Eye (tissue), 1 donor: Measurements from ENCODE around the gene IMPDH1.
"Not testable (repeated sequence)": the region's sequence is repeated elsewhere in the genome, so short reads cannot be mapped to it uniquely, and the experiment has no call there.

ENCODE experiments used
- DNase-seq: peaks from one replicate; pipeline ENCODE4 v3.0.0-alpha.2; 2015

IMPDH1 gene

DNA sequence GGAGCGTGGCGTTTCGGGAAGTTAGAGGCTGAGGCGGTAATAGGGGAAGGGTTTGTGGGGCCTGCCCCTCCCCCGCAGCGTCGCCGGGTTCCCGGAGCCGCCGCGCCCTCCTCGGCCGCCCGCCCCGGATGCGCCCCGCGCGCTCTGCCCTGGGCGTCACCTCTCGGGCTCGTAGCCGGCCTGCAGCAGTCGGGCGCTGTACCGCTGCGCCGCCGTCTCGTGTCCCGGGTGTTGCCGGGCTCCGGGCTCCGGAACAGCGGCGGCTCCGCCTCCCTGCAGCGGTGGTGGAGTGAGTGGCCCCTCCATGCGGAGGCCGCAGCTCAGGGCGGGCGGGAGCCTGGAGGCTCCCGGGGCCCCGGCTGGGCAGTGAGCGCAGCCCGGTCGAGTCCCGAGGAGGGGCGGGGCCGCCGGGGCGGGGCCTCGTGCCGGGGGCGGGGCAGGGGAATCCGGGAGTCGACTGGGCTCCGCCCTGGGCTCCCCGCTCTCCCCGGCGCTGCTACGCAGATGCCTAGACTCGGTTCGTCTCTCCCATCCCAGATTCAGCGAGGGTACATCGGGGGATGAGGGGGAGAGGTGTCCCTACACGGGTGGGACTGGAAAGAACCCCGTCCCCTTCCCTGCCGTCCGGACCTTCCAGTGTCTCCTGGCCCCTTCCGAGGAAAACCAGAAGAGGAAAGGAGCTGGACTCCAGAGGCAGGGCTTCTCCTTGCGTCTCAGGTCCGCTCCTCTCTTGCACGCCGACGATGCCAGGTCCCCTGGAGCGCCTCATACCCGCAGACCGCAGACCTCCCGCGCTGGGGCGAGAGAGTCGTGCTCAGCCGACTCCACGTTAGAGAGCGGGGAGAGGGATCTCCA lies at the start of gene IMPDH1:
Gene IMPDH1, minus strand, starts transcription at position 387 of the 855 bp plus-strand sequence. Its CDS starts 81 bp downstream, at position 306.
- peak; percentile 90 for DNase-seq

DNA sequence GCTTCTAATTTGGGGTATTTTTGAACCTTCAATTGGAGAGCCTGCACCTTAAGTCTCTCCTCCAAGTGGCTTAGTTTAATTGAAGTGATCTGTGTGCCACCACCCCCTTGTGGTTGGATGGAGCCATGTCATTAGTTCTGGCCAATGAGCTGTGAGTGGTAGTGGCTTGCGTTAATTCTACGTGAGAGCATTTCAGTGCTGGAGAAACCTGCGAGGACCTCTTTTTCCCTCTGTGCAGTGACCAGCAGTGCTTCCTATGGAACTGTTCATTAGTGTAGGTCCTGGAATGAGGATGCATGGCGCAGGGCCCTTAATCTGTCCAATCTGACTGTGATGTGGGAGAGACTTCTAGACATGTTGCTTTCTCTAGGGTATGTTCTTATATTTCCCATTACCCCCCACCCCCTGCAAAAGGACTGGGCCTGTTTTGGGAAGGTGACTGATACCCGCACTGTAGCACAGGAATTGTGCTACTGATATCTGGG lies 49.7 kb upstream of the IMPDH1 start:
- DNase-seq, result peak; percentile 85

DNA sequence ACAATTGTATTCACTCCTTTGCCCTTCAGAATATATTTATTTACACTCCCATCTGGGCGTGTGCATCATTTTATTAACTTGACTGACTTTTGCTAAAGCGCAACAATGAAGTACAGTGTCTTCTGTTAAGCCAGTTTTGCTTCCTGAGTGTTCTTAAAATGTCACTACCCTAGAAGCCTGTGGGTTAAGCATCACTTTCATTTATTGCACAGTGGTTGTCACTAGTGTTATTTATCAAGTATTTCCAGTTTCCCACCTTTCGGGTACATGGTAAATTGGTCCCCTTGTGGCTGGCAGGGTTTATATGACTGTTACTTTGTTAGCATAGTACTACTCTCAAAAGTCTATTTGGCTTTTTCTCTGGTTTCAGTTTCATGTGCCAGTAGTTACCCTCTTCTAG lies 49.2 kb upstream of the IMPDH1 start:
- DNase-seq, result peak; percentile 12

DNA sequence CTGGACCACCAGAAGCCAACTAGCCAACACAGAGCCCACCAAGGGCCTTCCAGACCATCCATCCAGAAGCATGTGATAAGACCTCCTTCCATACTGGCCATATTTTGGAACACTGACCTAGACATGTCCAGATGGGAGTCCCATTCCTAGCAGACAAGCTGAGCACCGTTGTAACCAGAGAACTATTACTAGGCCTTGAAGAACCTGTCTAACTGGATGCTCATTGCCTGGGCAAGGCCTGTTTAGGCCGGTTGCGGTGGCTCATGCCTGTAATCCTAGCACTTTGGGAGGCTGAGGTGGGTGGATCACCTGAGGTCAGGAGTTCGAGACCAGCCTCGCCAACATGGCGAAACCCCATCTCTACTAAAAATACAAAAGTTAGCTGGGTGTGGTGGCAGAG lies 47.6 kb upstream of the IMPDH1 start:
- DNase-seq, result not testable (repeated sequence)

DNA sequence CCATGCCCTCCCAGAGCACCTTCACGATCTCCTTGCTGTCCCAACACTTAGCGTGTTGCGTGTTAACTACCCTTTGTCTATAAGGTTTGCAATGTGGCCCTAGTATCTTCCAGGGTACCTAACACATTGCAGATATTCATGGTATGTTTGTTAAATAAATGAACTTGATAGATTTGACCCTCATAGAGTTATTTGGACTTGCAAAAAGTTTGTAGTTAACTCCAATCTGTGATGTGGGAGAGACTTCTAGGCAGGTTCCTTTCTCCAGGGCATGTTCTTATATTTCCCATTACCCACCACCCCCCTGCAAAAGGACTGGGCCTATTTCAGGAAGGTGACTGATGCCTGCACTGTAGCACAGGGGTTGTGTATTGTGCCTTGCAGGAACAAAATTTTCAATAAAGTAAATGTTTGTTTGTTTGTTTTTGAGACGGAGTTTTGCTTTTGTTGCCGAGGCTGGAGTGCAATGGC lies 46.5 kb upstream of the IMPDH1 start:
- DNase-seq, result no peak

DNA sequence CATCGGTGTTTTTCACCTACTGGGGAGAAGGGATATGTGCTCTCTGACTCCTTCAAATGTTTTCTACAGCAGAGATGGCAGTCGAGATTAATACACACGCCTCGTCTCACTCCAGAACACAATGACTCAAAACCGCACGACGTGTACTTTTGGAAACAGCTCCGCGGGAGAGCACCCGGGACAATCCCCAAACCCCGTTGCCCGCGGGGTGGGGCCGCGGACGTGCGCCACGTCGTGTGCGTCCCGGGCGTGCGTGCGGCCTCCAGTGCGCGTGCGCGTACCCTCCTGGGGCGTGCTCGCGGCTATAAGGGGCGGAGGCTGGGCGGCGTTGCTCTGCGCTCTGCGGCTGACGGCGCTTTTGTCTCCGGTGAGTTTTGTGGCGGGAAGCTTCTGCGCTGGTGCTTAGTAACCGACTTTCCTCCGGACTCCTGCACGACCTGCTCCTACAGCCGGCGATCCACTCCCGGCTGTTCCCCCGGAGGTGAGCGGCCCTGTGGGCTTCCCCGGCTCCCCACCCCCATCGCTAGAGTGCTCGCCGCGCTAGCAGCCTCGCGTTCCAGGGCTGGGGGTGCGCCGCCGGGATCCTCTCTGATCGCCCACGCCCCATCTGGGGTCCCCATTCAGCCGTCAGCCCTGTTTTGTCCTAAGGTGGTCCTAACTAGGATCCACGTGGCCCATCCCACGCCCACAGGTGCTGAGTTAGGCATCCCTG lies 45.9 kb upstream of the IMPDH1 start, which contains the start of gene HILPDA:
Gene HILPDA, plus strand, starts transcription at position 336 of the 712 bp plus-strand sequence. CDS start 1,391 bp downstream, outside the sequence.
- DNase-seq, result peak; percentile 96

DNA sequence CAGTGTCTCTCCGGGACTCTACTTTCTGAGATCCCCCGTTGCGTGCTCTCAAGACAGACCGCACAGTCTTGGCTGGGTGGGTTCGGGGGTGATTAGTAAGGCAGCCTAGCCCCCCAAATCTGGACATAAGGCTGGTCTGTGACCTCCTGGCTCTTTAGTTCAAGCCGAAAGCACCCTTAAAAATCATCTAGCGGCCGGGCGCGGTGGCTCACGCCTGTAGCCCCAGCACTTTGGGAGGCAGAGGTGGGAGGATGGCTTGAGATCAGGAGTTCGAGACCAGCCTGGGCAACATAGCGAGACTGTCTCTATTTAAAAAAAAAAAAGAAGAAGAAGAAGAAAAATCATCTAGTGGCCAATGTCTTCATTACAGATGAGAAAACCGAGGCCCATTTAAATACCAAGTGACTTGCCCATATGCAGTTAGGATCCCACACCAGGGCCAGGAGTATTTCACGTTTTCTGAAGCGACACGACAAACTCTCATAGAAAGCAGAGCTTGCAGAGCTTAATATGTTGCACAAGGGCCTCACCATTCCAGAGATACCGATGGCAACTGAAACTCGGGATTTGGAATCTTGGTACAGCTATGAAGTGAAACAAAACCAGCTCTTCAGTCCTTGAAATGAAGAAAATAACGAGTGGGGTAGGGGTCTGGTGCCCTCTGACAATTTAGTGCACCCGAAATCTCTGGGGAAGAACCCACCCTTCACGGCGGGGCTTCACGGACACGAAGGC lies 45.2 kb upstream of the IMPDH1 start:
- no peak for DNase-seq

DNA sequence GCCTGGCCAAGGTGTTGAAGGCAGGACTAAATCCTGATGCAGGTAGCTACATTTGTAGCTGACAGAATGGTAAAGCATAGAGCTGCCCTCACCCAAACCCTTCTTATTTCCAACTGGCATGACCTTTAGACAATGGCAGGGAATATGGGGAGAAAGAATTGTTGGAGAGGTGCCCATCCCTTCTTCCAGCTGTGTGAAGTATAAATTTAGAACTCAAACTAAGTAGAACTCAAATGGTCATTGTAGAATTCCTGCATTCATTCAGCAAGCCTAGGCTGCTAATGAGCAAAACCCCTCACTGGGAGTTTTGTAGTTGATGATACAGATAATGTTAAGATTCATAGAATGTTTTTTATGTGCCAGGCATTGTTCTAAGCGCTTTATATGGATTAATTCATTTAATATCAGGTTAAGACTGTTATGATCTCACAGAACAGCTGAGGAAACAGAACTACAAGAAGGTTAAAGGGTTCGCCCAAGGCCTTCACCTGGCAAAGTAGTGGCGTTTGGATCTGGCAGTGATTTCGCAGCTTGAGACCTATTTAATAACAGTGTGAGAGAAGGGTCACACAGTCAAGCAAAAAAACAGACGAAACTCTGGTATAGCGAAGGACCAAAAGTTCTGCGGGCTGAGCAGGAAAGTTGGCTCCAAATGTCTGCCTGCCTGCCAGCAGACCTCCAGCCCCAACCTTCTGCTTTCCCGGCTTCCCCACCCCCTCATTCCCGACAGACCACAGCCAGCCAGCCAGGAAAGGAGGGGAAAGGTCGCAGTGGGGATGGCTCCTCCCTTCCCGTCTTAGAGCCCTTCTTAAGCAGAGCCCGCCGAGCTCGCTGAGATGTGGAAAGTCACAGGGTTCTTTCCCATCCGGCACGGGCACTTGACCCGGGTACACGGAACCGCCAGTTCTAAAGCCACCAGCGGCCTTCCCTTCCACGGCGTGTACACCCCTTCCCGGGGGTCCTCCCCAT lies 44.3 kb upstream of the IMPDH1 start:
- DNase-seq, result peak; percentile 92

DNA sequence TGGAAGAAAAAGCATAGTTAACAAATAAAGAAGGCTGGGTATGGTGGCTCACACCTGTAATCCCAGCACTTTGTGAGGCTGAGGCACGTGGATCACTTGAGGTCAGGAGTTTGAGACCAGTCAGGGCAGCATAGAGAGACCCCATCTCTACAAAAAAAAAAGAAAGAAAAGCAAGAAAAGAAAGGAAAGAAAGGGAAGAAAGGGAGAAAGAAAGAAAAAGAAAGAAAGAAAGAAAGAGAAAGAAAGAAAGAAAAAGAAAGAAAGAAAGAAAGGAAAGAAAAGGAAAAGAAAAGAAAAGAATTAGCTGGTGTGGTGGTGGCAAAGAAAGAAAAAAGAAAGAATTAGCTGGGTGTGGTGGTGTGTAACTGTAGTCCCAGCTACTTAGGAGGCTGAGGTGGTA lies 42.8 kb upstream of the IMPDH1 start:
- DNase-seq, result no peak

DNA sequence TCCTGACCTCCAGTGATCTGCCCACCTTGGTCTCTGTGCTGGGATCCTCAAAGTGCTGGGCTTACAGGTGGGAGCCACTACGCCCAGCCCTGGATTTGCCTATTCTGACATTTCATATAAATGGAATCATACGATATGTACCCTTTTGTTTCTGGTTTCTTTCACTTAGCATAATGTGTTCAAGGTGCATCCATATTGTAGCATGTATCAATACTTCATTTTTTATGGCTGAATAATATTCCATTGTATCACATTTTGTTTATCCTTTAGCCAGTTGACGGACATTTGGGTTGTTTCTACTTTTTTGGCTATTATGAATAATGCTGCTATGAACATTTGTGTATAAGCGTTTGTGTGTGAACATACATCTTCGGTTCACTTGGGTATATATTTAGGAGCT lies 41.1 kb upstream of the IMPDH1 start:
- no peak for DNase-seq

DNA sequence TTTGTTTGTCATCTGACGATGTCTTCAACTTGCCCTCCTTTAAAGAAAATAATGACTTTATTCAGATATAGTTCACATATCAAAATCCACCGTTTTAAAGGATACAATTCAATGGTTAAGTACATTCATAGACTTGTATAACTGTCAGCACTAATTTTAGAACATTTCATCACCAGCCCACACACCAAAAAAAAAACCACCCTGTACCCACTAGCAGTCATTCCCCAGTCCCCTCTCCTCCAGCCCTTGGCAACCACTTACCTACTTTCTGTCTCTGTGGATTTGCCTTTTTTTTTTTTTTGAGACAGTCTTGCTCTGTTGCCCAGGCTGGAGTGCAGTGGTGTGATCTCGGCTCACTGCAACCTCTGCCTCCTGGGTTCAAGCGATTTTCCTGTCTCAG lies 40.6 kb upstream of the IMPDH1 start:
- DNase-seq, result no peak

DNA sequence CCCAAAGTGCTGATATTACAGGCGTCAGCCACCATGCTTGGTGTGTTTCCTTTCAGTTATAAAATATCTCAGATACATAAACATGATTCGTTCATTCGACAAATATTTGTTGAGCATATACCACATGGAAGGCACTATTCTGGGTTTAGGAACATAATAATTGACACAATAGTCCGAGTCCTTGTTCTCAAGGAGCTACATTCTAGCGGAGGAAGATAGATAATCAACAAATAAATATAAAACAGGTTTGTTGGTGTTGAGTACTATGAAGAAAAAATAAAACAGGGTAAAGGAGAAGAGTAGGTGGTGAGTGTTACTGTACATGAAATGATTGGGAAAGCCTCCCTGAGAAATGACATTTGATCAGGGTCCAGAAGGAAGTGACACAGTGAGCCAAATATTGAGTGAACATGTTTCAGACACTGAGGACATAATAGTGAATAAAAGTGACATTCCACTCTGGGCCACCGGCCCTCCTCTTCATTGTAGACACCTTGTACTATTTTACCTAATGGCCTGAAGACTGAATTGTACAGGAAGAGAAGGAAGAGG lies 39.0 kb upstream of the IMPDH1 start:
- no peak for DNase-seq

DNA sequence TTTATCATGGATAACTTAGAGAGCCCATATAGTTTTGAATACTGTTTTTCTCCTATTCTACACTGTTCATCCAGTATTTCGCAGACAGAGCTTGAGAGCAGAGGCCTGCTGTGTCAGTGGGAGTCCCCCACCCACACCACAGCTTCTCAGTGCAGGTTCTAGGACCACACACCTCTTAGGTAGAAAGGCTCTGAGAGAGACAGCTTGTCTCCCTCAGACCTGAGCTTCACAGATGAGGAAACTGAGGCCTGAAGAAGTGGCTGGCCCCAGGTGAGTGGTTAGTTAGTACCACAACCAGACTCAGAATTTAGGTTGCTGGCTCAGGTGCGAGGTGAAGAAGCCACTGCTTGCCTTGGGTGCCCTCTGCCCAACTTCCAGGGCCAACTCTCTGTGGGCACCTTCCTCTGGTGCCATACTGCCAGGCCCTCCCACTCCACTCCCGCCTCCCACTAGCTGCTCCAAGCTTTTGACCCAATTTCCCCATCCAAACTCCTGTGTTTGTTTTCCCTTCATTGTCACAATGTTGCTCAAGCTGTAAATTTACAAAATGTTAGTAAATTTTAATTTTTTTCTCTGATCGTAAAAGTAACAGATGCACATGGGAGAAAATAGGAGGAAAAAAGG lies 38.3 kb upstream of the IMPDH1 start:
- DNase-seq, result no peak

DNA sequence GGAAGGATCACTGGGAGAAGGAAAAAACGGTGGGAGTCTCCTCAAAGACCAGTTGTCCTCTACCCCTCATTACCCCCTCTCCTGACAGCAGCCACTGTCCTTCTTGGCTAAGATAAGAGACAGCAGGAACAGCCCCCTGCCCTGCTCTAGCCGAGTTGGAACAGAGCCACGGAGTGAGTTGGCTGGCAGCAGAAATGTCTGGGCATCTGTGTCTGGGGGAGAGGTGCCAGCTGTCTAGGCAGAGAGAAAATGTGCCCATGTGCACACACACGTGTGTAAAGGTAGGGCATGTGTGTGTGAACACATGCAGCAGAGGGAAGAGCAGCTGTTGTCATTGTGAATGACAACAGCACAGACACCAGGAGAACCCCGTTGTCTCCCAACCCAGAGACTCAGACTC lies 36.5 kb upstream of the IMPDH1 start:
- no peak for DNase-seq

DNA sequence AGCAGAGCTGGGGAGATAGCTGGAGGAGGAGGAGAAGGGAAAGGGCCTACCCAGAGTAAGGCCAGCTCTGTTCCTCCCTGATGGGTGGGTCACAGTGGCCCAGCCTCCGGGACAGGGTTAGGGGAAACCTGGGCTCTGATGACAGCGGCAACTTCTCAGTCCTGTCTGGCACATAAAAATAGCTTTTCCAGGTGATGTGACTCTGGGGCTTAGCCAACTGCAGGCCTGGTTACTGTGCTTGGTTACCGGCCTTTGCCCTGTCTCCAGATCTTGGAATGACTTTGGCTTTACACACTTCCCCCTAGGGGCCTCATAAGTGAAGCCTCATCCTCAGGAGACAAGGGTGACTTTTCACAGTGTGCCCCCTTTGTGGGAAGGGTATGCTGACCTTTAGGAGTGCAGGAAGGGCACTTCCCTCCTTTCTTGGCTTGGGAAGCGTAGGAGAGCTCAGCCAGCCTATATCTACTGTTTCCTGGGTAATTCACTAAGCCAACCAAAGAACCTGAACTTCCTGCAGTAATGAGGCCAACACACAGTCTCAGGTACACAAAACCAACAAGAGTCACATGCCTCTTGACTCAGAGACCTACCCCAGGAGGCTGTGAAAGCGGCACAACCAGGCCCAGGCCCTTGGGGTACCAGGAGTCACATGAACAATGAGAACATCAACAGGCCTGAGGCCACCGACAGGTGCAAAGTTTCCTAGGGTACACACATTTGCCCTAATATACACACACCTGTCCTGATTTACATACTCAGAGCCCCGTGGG lies 34.2 kb upstream of the IMPDH1 start:
- no peak for DNase-seq

DNA sequence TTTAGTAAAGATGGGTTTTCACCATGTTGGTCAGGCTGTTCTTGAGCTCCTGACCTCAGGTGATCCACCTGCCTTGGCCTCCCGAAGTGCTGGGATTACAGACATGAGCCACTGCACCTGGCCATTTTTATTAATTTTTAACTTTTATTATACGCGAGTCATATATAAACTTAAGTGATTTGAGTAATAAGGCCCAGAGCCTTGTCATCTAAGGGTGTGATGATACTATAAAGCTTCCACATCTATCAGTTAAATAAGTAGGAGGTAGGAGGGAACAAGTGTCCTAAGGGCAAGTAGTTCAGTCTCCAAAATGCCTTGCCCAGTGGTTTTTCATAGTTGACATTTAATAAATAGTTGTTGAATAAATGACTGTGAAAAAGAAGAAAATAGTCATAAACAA lies 32.6 kb upstream of the IMPDH1 start:
- no peak for DNase-seq

DNA sequence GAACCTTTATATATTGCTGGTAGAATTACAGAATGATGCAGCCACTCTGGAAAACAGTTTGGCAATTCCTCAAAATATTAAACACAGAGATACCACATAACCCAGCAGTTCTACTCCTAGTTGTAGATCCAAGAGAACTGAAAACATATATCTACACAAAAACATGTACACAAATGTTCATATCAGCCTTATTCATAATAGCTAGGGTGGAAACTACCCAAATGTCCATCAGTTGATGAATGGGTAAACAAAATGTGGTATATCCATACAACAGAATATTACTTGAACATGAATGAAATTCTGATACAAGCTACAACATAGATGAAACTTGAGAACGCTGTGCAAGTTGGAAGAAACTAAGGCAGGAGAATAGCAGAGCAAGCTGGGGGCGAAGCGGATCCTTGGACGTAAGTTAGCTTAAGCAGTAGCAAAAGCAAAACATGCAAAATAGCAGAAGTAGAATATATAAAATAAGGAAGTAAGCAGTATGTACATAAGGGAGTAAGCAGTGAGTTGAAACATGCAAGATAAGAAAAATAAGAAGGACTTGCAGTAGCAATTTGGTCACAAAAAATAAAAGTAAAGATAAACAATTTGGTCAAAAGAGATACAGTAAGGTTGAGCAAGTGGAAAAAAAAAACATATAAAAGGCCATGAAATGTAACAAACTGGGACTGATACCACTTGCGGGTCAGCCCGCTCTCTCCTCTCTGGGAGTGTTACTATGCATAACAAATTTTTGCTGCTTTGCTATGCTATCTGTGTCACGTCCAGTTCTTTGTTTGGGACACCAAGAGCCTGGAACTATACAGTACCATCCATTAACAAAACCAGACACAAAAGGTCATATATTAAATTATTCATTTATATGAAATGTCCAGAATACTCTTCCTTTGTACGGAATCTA lies 27.9 kb upstream of the IMPDH1 start:
- DNase-seq, result no peak

DNA sequence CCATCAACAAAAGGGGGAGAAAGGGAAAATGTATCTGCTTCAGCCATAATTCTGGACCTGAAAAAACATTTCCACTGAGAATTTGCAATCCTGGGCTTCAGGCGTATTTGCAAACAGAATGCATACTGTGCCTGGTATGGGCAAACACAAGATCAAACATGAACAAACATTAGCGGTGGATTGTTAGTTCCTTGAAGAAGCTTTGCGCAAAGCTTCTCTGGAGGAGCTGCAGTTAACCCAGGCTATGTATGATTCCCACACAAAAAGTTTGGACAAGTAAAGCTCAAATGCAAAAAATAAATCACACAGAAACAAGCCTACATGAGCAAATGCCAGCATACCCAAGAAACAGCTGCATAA lies 25.5 kb upstream of the IMPDH1 start:
- DNase-seq, result no peak
